Type B pancreatic cell (in vitro differentiated cells): ENCODE results near the gene PTPRM. TPM values are rescaled to one million over a fixed set of nuclear protein-coding genes. Genes with fewer than 3 reads are reported as not detected.

ENCODE experiments used
- DNase-seq: peaks from one replicate; pipeline ENCODE4 v3.0.0; 2021; ENCODE audit warnings: mixed read lengths; ENCODE audit not compliant: unreplicated experiment; ENCODE audit errors: extremely low spot score
- H3K27ac Mint-ChIP-seq: 2 replicates; pipeline ENCODE4 v1.8.0; 2021; ENCODE audit warnings: mild to moderate bottlenecking, mixed read lengths
- H3K27me3 Mint-ChIP-seq: 2 replicates; pipeline ENCODE4 v1.8.0; 2021; ENCODE audit warnings: mixed read lengths
- H3K36me3 Mint-ChIP-seq: 2 replicates; pipeline ENCODE4 v1.8.0; 2021; ENCODE audit warnings: mixed read lengths
- H3K4me1 Mint-ChIP-seq: one replicate; pipeline ENCODE4 v1.8.0; 2021; ENCODE audit warnings: mixed read lengths; ENCODE audit not compliant: unreplicated experiment
- H3K4me3 Mint-ChIP-seq: 2 replicates; pipeline ENCODE4 v1.8.0; 2021; ENCODE audit warnings: mild to moderate bottlenecking, mixed read lengths
- H3K9me3 Mint-ChIP-seq: 2 replicates; pipeline ENCODE4 v1.8.0; 2021; ENCODE audit warnings: mixed read lengths
- CTCF ChIP-seq: fragments of 200-600 bp; sonication (generic); conservative IDR thresholded peaks from 2 replicates; pipeline ENCODE4 v1.5.0; 2021; ENCODE audit warnings: antibody characterized with exemption, mild to moderate bottlenecking
- total RNA-seq: library from RNA; stranded (reverse); gene quantifications from 2 replicates; pipeline ENCODE4 v1.2.1, GENCODE V29; 2021; ENCODE audit warnings: low replicate concordance

Gene PTPRM
- total RNA-seq, 1 donor from 2014 or later, result 18.6 TPM

- no peak for TF ChIP-seq CTCF
- Mint-ChIP-seq H3K27ac (no peak overlapping the region), H3K4me3 (no peak overlapping the region), H3K9me3 (peaks cover 6% of the 10 kb centered on the region), H3K27me3 (no peaks in the 10 kb centered on the region), H3K36me3 (no peaks in the 10 kb centered on the region), H3K4me1 (no peaks in the 10 kb centered on the region)
- no peak for DNase-seq
Observed at GRCh38 chr18:8406186-8406867, 839.2 kb downstream of the PTPRM start.

- H3K4me1 Mint-ChIP-seq, result no peaks in the 10 kb centered on the region
- no peak for TF ChIP-seq CTCF
- no peak overlapping the region for H3K4me3 Mint-ChIP-seq
- no peaks in the 10 kb centered on the region for H3K36me3 Mint-ChIP-seq
- DNase-seq, result no peak
- no peak overlapping the region for H3K27ac Mint-ChIP-seq
- peaks cover 10% of the 10 kb centered on the region for H3K9me3 Mint-ChIP-seq
- no peaks in the 10 kb centered on the region for H3K27me3 Mint-ChIP-seq
Observed at GRCh38 chr18:8406868-8407250, 839.7 kb downstream of the PTPRM start.

GRCh38 chr18:8409151-8409550, 842.0 kb downstream of the PTPRM start:
- Mint-ChIP-seq H3K4me3 (no peak overlapping the region), H3K4me1 (no peaks in the 10 kb centered on the region), H3K27me3 (no peaks in the 10 kb centered on the region), H3K36me3 (no peaks in the 10 kb centered on the region), H3K9me3 (peaks cover 10% of the 10 kb centered on the region), H3K27ac (no peak overlapping the region)
- TF ChIP-seq CTCF, result no peak
- DNase-seq, result no peak

- no peaks in the 10 kb centered on the region for H3K4me1 Mint-ChIP-seq
- no peaks in the 10 kb centered on the region for H3K36me3 Mint-ChIP-seq
- DNase-seq, result no peak
- no peak overlapping the region for H3K4me3 Mint-ChIP-seq
- no peak overlapping the region for H3K27ac Mint-ChIP-seq
- peaks cover 10% of the 10 kb centered on the region for H3K9me3 Mint-ChIP-seq
- H3K27me3 Mint-ChIP-seq, result peaks cover 5% of the 10 kb centered on the region
- TF ChIP-seq CTCF, result no peak
Observed at GRCh38 chr18:8411492-8411891, 844.4 kb downstream of the PTPRM start.

GRCh38 chr18:8412117-8412516, 845.0 kb downstream of the PTPRM start:
- peaks cover 10% of the 10 kb centered on the region for H3K27me3 Mint-ChIP-seq
- no peak for DNase-seq
- peaks cover 10% of the 10 kb centered on the region for H3K9me3 Mint-ChIP-seq
- no peaks in the 10 kb centered on the region for H3K4me1 Mint-ChIP-seq
- no peak for TF ChIP-seq CTCF
- no peaks in the 10 kb centered on the region for H3K36me3 Mint-ChIP-seq
- H3K27ac Mint-ChIP-seq, result no peak overlapping the region
- no peak overlapping the region for H3K4me3 Mint-ChIP-seq
